ENCODE data around the gene MINDY1.

The MINDY1 gene

GRCh38 chr1:151010346-151010726 lies 3.6 kb upstream of the MINDY1 start:
- no peak for DNase-seq

- no peak for DNase-seq
Measured at GRCh38 chr1:151009674-151010345, 3.1 kb upstream of the MINDY1 start.

- no peak for DNase-seq
Measured at GRCh38 chr1:151009206-151009587, 2.5 kb upstream of the MINDY1 start.

GRCh38 chr1:151008244-151009205 lies 1.8 kb upstream of the MINDY1 start, which contains the start of gene PRUNE1:
Gene PRUNE1, plus strand, starts transcription at chr1:151008449. Its CDS starts 184 bp downstream, at chr1:151008633.
- DNase-seq = peak; percentile 93

- no peak for DNase-seq
Measured at GRCh38 chr1:151007853-151008243, 1.1 kb upstream of the MINDY1 start.

GRCh38 chr1:151005729-151006319 lies 878 bp downstream of the MINDY1 start:
- DNase-seq = no peak

GRCh38 chr1:151003180-151003579 lies 3.5 kb downstream of the MINDY1 start:
- peak; percentile 20 for DNase-seq

GRCh38 chr1:151002611-151003010 lies 4.1 kb downstream of the MINDY1 start:
- no peak for DNase-seq

GRCh38 chr1:151002051-151002450 lies 4.7 kb downstream of the MINDY1 start:
- no peak for DNase-seq

GRCh38 chr1:151001602-151002001 lies 5.1 kb downstream of the MINDY1 start:
- DNase-seq = no peak

GRCh38 chr1:151000408-151000807 lies 6.3 kb downstream of the MINDY1 start:
- no peak for DNase-seq

GRCh38 chr1:150999926-151000325 lies 6.8 kb downstream of the MINDY1 start:
- no peak for DNase-seq

- DNase-seq = no peak
Measured at GRCh38 chr1:150999051-150999674, 7.5 kb downstream of the MINDY1 start.

- no peak for DNase-seq
Measured at GRCh38 chr1:150997949-150998348, 8.8 kb downstream of the MINDY1 start.

- no peak for DNase-seq
Measured at GRCh38 chr1:150997126-150997872, 9.4 kb downstream of the MINDY1 start.

GRCh38 chr1:150995896-150996295 lies 10.8 kb downstream of the MINDY1 start:
- DNase-seq = no peak

GRCh38 chr1:150995460-150995859 lies 11.2 kb downstream of the MINDY1 start:
- DNase-seq = no peak

- DNase-seq = no peak
Measured at GRCh38 chr1:150994248-150994647, 12.5 kb downstream of the MINDY1 start.

GRCh38 chr1:150992626-150993025 lies 14.1 kb downstream of the MINDY1 start:
- no peak for DNase-seq

GRCh38 chr1:150987924-150988323 lies 18.8 kb downstream of the MINDY1 start:
- DNase-seq = no peak

- no peak for DNase-seq
Measured at GRCh38 chr1:150985179-150985825, 21.4 kb downstream of the MINDY1 start.
